WI38 (cell line): ENCODE measurements around the gene NOP56.
"Not testable (repeated sequence)": the region's sequence is repeated elsewhere in the genome, so short reads cannot be mapped to it uniquely, and the experiment has no call there.

Experiments
- H3K4me3 ChIP-seq: 2 replicates; pipeline ENCODE4 v1.5.1; 2011; ENCODE audit warnings: low read depth, mild to moderate bottlenecking, control low read depth, low read length
- TF ChIP-seq, protein P1 (sequence below): IDR thresholded peaks from 2 replicates; pipeline ENCODE4 v1.5.1; 2012; ENCODE audit warnings: low read depth, mild to moderate bottlenecking, control low read depth, low read length

NOP56 gene

DNA sequence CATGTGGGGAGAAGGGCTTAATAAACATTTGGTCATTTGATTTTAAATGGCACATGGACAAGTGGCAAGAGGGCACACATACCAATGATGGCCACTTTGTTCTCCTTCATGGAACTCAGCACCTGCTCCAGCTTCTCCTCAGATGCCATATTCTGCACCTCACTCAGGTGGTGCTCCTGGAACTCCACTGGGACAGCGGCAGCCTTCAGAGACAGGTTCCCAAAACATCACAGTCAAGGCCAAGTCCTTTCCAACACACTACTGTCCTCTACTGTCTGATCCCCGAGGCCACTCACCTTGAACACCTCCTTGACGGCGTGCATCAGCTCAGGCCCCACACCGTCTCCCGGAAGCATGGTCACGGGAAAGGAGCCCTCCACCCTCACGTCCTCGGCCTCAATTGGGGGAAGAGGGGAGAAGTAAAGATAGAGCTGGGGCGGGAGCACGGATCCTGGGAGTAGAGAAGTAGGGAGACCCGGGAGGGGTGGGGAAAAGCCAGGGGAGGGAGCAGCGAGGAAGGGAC lies 11.0 kb downstream of the NOP56 start:
- peak overlapping the region; percentile 88 for H3K4me3 ChIP-seq
- TF ChIP-seq, protein P1, sequence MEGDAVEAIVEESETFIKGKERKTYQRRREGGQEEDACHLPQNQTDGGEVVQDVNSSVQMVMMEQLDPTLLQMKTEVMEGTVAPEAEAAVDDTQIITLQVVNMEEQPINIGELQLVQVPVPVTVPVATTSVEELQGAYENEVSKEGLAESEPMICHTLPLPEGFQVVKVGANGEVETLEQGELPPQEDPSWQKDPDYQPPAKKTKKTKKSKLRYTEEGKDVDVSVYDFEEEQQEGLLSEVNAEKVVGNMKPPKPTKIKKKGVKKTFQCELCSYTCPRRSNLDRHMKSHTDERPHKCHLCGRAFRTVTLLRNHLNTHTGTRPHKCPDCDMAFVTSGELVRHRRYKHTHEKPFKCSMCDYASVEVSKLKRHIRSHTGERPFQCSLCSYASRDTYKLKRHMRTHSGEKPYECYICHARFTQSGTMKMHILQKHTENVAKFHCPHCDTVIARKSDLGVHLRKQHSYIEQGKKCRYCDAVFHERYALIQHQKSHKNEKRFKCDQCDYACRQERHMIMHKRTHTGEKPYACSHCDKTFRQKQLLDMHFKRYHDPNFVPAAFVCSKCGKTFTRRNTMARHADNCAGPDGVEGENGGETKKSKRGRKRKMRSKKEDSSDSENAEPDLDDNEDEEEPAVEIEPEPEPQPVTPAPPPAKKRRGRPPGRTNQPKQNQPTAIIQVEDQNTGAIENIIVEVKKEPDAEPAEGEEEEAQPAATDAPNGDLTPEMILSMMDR, result no peak

DNA sequence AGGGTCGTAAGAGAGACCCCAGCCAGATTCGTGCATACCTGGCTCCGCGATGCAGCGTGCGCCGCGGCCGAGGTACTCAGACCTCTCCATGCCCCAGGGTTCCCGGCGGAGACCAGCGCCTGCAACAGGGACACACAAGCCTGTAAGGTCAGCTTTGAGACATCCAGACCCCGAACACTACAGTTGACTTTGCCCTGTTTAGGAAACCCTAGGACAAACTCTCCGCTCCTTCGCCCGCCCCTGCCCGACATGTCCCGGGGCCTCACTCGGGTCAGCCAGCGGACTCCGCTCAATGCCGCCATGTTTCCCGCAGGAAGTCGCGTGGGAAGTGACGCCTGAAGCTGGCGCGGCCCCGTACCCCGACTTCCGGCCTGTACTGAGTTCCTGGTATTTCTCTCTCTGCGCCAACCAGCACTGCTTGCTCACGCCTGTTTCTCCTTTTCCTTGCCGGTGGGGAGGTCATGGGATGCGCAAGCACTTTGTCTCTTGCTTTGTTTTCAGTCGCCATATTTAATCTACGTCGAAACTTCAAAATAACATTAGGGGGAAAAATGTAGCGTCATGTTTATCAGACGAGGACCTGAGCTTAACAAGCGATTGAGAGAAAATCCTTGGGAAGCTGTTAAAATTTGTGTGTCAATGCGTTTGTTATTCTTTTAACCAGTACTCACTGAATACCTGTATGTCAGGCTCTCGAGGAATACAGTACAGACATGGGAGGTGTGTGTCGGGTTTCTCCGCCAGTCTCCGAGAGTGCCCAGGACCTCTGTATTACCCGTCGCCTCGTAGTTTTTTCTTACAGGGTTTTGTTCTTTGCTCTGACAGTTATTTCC lies 11.7 kb downstream of the NOP56 start, which contains the start of gene IDH3B:
TSS of gene IDH3B (minus strand) at position 330 of the 833 bp plus-strand sequence. CDS start at position 302, 28 bp downstream.
- peak within 1 kb of the TSS; percentile 88 for H3K4me3 ChIP-seq
- TF ChIP-seq, protein P1, result no peak

DNA sequence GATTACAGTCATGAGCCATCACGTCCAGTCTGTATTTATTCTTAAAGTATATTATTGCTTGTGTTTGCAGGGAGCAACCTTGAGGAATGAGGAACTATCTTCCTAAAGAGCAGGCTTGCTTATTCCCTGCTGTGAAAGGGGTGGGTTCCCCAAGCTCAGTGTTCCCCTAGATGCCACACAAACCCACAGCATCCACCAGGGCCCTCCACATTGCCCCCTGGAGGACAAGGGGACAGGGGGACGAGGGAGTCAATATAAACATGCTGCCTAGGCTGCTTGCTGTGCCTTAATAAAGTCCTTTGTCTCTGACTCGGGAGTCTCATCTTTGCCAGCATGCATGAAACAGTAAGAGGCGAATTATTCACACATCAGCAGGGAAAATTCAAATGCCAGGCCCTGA lies 19.5 kb downstream of the NOP56 start:
- TF ChIP-seq, protein P1, result no peak
- H3K4me3 ChIP-seq, result no peak overlapping the region

DNA sequence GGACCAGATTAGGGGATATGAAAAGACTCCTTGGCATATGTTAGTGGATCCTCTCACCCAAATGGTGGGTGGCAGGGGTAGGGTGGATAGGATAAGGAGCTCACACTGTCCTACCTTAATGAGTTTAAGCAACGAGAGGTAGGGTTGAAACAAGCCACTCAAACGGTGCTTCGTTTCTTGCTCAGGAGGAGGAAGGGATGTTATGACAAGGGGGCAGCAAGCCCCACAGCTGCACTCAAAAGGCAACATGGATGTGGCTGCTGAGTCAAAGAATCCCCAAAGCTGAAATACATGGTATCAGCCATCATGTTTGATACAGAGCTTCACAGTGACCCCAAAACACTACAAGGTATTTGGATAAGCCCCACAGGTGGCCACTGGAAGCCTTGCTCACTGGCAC lies 20.0 kb downstream of the NOP56 start:
- TF ChIP-seq, protein P1, result no peak
- no peak overlapping the region for H3K4me3 ChIP-seq

DNA sequence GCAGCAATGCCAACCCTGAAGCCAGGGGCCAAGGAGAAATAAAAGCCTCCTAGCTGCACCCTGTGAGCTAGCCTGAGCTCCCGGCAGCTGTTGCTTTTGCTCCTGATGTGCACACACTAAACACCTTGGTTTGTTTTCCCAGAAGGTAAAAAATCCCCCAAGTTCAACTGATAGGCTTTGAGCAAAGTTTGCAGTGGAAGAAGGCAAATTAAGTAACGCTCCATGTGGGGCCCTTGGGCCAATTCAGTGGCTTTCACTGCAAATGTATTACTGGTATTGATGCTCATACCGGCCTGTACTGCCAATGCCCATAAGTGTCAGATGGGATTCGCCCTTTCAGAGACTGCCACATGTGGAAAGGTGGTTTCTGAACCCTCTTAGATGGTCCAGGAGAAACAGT lies 21.0 kb downstream of the NOP56 start:
- no peak overlapping the region for H3K4me3 ChIP-seq
- TF ChIP-seq, protein P1, result no peak

DNA sequence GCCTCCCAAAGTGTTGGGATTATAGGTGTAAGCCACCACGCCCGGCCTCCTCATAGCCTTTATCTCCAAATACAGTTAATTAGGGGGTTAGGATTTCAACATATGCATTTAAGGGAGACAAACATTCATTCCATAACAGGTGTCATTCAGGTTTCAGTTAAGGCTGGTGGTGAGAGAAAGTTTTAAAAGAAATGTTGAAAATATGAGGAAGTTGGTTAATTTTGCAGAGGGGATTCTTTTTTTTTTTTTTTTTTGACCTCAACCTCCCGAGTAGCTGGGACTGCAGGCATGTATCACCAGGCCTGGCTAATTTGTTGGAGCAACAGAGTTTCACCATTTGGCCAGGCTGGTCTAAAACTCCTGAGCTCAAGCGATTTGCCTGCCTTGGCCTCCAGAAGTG lies 27.6 kb downstream of the NOP56 start:
- TF ChIP-seq, protein P1, result no peak
- H3K4me3 ChIP-seq, result no peak overlapping the region

DNA sequence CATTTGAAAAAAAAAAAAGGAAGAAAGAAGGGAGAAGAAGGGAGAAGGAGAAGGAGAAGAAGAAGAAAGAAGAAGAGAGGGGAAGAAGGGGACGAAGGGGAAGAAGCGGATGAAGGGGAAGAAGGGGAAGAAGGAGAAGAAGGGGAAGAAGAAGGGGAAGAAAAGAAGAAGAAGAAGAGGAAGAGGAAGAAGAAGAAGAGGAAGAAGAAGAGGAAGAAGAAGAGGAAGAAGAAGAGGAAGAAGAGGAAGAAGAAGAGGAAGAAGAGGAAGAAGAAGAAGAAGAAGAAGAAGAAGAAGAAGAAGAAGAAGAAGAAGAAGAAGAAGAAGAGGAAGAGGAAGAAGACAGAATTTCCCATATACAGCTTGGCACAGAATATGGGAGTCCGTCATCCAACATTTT lies 29.6 kb downstream of the NOP56 start:
- H3K4me3 ChIP-seq, result not testable (repeated sequence)

DNA sequence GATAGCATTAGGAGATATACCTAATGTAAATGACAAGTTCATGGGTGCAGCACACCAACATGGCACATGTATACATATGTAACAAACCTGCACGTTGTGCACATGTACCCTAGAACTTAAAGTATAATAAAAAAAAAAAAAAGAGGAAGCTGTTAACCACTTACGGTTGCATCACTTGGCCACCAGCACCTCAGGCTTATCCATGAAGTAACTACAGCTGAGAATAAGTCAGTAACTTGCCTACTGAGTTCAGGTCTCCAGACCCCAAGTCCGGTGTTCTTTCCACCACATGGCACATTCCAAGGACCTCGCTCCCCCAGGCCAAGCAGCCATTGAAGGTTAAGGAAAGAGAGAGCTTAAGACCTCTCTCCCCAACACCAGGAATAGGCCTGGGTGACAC lies 32.4 kb downstream of the NOP56 start:
- not testable (repeated sequence) for H3K4me3 ChIP-seq
